Fibroblast of lung (primary cell): Measurements from ENCODE around the gene TNFSF13. TPM values are rescaled to one million over a fixed set of nuclear protein-coding genes. Genes with fewer than 3 reads are reported as not detected.

ENCODE experiments used
- DNase-seq, 2 donors: peaks; one replicate each; pipeline versions ENCODE4 v3.0.0 to v3.0.0-alpha.2; 2010; ENCODE audit warnings: low read depth in 2 of 2
- H2AFZ ChIP-seq: 2 replicates; pipeline ENCODE4 v1.5.1; 2012; ENCODE audit warnings: low read length, control low read depth, inconsistent platforms
- H3K27ac ChIP-seq: 2 replicates; pipeline ENCODE4 v1.5.1; 2011; ENCODE audit warnings: low read length, control low read depth; ENCODE audit not compliant: insufficient read depth
- H3K27me3 ChIP-seq: 2 replicates; pipeline ENCODE4 v1.5.1; 2011; ENCODE audit warnings: mild to moderate bottlenecking, low read length; ENCODE audit not compliant: control insufficient read depth, insufficient read depth
- H3K36me3 ChIP-seq: 2 replicates; pipeline ENCODE4 v1.5.1; 2011; ENCODE audit warnings: low read length; ENCODE audit not compliant: control insufficient read depth, insufficient read depth
- H3K4me1 ChIP-seq: 2 replicates; pipeline ENCODE4 v1.5.1; 2011; ENCODE audit warnings: low read length; ENCODE audit not compliant: control insufficient read depth, insufficient read depth; ENCODE audit errors: extremely low read depth
- H3K4me2 ChIP-seq: 2 replicates; pipeline ENCODE4 v1.5.1; 2011; ENCODE audit warnings: low read length, control low read depth; ENCODE audit not compliant: insufficient read depth; ENCODE audit errors: extremely low read depth
- H3K4me3 ChIP-seq, 4 experiments: fragments of 200-600 bp in 1 of 4; sonication (generic) in 1 of 4; replicated peaks in 1 of 4; 2 replicates each; pipeline ENCODE4 v1.5.1; 2011 to 2016; ENCODE audit warnings: low read length in 4 of 4, low read depth in 3 of 4, mild to moderate bottlenecking in 3 of 4, control low read depth in 2 of 4, inconsistent platforms in 1 of 4, mixed read lengths in 1 of 4; ENCODE audit not compliant: insufficient read depth in 1 of 4; ENCODE audit errors: control extremely low read depth in 1 of 4
- H3K79me2 ChIP-seq: 2 replicates; pipeline ENCODE4 v1.5.1; 2012; ENCODE audit warnings: mild to moderate bottlenecking, low read length, inconsistent platforms; ENCODE audit not compliant: control insufficient read depth, insufficient read depth
- H3K9ac ChIP-seq: 2 replicates; pipeline ENCODE4 v1.5.1; 2011; ENCODE audit warnings: mild to moderate bottlenecking, low read length, control low read depth; ENCODE audit not compliant: insufficient read depth
- H3K9me3 ChIP-seq: 2 replicates; pipeline ENCODE4 v1.5.1; 2012; ENCODE audit warnings: low read depth, low read length; ENCODE audit not compliant: control insufficient read depth, insufficient read depth
- H4K20me1 ChIP-seq: 2 replicates; pipeline ENCODE4 v1.5.1; 2011; ENCODE audit warnings: low read length; ENCODE audit not compliant: control insufficient read depth, insufficient read depth; ENCODE audit errors: extremely low read depth
- CTCF ChIP-seq, 2 donors: IDR thresholded peaks in 1 of 2; conservative IDR thresholded peaks in 1 of 2; 1 replicate in 1 of 2; 2 replicates in 1 of 2; pipeline ENCODE4 v1.5.1; 2011 to 2012; ENCODE audit warnings: low read length in 2 of 2, control low read depth in 1 of 2, inconsistent platforms in 1 of 2, low read depth in 1 of 2, mild to moderate bottlenecking in 1 of 2
- EZH2 ChIP-seq: IDR thresholded peaks from 2 replicates; pipeline ENCODE4 v1.5.1; 2012; ENCODE audit warnings: low read length, control low read depth, mild to moderate bottlenecking; ENCODE audit errors: missing control alignments
- polyA plus RNA-seq, 2 donors: library from polyadenylated mRNA; depleted of rRNA in 1 of 2; stranded (reverse) in 1 of 2; unstranded in 1 of 2; fragments of >200 nt; gene quantifications; 2 replicates each; pipeline ENCODE4 v1.2.1, GENCODE V29; 2011 to 2012; ENCODE audit warnings: missing spikeins in 1 of 2
- total RNA-seq: library from RNA; depleted of rRNA; stranded (reverse); fragments of >200 nt; gene quantifications from 2 replicates; pipeline ENCODE4 v1.2.1, GENCODE V29; 2014

The TNFSF13 gene
- total and polyA plus RNA-seq, 2 donors (not counting 1 experiment from before 2014, with no cell fraction given) = 2.0 to 2.5 TPM

DNA sequence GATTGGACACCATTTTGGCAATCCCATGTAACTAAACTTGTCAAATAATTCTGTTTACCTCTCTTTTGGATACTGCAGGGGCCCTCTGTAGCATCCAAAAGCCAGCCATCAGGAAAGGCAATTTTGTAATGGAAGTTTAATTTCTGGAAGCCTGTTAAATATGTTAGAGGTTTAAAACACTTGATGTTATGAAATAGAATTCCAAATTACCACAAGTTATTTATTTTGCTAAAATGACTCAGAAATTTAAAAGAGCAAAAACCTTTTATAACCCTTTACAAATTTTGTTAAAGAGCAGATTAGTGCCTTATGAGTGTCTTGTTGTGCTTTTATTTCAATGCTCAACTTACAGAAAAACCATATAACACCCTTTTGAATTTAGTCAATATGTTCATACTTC, 29.7 kb upstream of the TNFSF13 start:
- no peak overlapping the region for H2AFZ ChIP-seq
- H4K20me1 ChIP-seq = no peaks in the 10 kb centered on the region
- no peak overlapping the region for H3K4me3 ChIP-seq
- H3K9me3 ChIP-seq = no peaks in the 10 kb centered on the region
- H3K79me2 ChIP-seq = no peaks in the 10 kb centered on the region
- DNase-seq = no peak
- no peaks in the 10 kb centered on the region for H3K4me1 ChIP-seq
- H3K9ac ChIP-seq = no peak overlapping the region
- no peaks in the 10 kb centered on the region for H3K27me3 ChIP-seq
- no peak overlapping the region for H3K4me2 ChIP-seq
- H3K36me3 ChIP-seq = no peaks in the 10 kb centered on the region
- TF ChIP-seq CTCF (conservative IDR thresholded peaks at IDR 0.05 in 1 of 2, IDR thresholded peaks at IDR 0.05 in 1 of 2; ENCODE audit: low read depth in 1 of 2, low read length in 2 of 2) (no peak), EZH2 (no peak)
- H3K27ac ChIP-seq = no peak overlapping the region

DNA sequence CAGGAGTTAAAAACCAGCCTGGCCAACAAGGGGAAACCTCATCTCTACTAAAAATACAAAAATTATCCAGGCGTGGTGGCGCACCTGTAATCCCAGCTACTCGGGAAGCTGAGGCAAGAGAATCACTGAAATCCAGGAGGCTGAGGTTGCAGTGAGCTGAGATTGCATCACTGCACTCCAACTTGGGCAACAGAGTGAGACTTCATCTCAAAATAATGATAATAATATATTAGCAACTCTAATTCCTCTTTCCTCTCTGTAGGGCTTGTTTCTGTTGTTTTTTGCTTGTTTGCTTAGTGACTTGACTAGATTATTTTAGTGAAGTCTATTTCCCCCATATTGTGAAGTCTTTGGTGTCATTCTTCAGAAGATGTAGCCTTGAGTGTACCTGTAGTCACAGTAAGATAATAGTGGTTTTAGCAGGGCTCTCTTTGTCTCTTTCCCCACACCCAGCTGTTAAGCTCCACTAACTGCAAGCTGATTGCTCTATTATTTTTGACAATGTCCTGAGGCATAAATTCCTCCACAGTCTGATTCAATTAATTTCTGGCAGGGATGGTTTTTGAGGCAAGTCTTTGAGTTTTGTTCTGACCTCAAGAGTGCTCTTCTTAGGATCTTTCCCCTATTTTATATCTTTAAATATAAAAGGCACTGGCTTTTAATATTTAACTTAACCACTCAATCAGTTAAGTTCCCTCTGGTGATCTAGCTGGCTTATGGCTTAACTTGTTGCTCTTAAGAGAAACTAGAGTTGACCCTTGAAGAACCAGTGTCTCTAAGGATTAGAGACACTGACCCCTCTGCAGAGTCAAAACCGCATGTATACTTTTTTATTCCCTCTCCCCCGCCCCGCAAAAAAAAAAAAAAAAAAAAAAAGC, 28.3 kb upstream of the TNFSF13 start:
- H3K9ac ChIP-seq = no peak overlapping the region
- no peaks in the 10 kb centered on the region for H3K4me1 ChIP-seq
- no peaks in the 10 kb centered on the region for H3K27me3 ChIP-seq
- no peaks in the 10 kb centered on the region for H3K79me2 ChIP-seq
- no peaks in the 10 kb centered on the region for H3K36me3 ChIP-seq
- no peaks in the 10 kb centered on the region for H4K20me1 ChIP-seq
- TF ChIP-seq EZH2 = no peak
- TF ChIP-seq CTCF (conservative IDR thresholded peaks at IDR 0.05 in 1 of 2, IDR thresholded peaks at IDR 0.05 in 1 of 2; ENCODE audit: low read depth in 1 of 2, low read length in 2 of 2) = no peak
- no peak overlapping the region for H3K27ac ChIP-seq
- no peak overlapping the region for H3K4me2 ChIP-seq
- no peak overlapping the region for H3K4me3 ChIP-seq
- H2AFZ ChIP-seq = no peak overlapping the region
- no peak for DNase-seq
- no peaks in the 10 kb centered on the region for H3K9me3 ChIP-seq

GRCh38 chr17:7538050-7538449, 20.5 kb upstream of the TNFSF13 start:
- Histone ChIP-seq H3K4me1 (no peaks in the 10 kb centered on the region), H3K27me3 (no peaks in the 10 kb centered on the region), H3K27ac (no peak overlapping the region), H3K79me2 (no peaks in the 10 kb centered on the region), H3K4me2 (no peak overlapping the region), H3K9me3 (no peaks in the 10 kb centered on the region), H3K36me3 (no peaks in the 10 kb centered on the region), H4K20me1 (no peaks in the 10 kb centered on the region), H2AFZ (no peak overlapping the region), H3K4me3 (no peak overlapping the region), H3K9ac (no peak overlapping the region)
- no peak for TF ChIP-seq EZH2
- TF ChIP-seq CTCF (conservative IDR thresholded peaks at IDR 0.05 in 1 of 2, IDR thresholded peaks at IDR 0.05 in 1 of 2; ENCODE audit: low read depth in 1 of 2, low read length in 2 of 2) = no peak
- no peak for DNase-seq
